ENCODE results near the gene MATN4. TPM values are rescaled to one million over a fixed set of nuclear protein-coding genes. Genes with fewer than 3 reads are reported as not detected.

Gene MATN4
- total and polyA plus RNA-seq, 2 experiments from 2014 or later: 3.3 to 5.1 TPM

GRCh38 chr20:45323731-45324130, 15.6 kb upstream of the MATN4 start:
- TF ChIP-seq EZH2phosphoT487 (IDR thresholded peaks at IDR 0.05; ENCODE audit: unreplicated experiment): no peak
- no peak for TF ChIP-seq STAT1 (IDR thresholded peaks at IDR 0.05; ENCODE audit: unreplicated experiment)
- no peak for TF ChIP-seq ZNF331 (CRISPR knock-in tag; IDR thresholded peaks at IDR 0.05; ENCODE audit: low read depth)
- no peak for TF ChIP-seq ZNF462 (CRISPR knock-in tag; IDR thresholded peaks at IDR 0.05)
- no peak for TF ChIP-seq ETS1 (IDR thresholded peaks at IDR 0.05)
- no peak for TF ChIP-seq EZH2 (IDR thresholded peaks at IDR 0.05; ENCODE audit: low read depth, unreplicated experiment)
- TF ChIP-seq ZNF114 (CRISPR knock-in tag; IDR thresholded peaks at IDR 0.05): no peak
- no peak for TF ChIP-seq CREB1 (CRISPR knock-in tag; IDR thresholded peaks at IDR 0.05; ENCODE audit: low read depth)
- no peak overlapping the region for H2AFZ ChIP-seq
- Mint-ChIP-seq H3K27ac (no peak overlapping the region), H3K36me3 (ENCODE audit: low read depth) (peaks cover 26% of the 10 kb centered on the region), H3K27me3 (ENCODE audit: insufficient read depth, low read depth, poor library complexity) (no peaks in the 10 kb centered on the region), H3K4me1 (peaks cover 12% of the 10 kb centered on the region), H3K4me3 (no peak overlapping the region), H3K9me3 (no peaks in the 10 kb centered on the region)
- no peaks in the 10 kb centered on the region for H3K9me2 ChIP-seq (ENCODE audit: insufficient read depth)
- H3K4me2 ChIP-seq: no peak overlapping the region
- no peaks in the 10 kb centered on the region for H3K27me3 ChIP-seq (ENCODE audit: insufficient read depth)
- H3K4me3 ChIP-seq: no peak overlapping the region
- DNase-seq (ENCODE audit: low spot score) (no peak), ATAC-seq (no peak)
- no peaks in the 10 kb centered on the region for H3K79me2 ChIP-seq (replicated peaks; ENCODE audit: insufficient read depth)
- H3K4me1 ChIP-seq (ENCODE audit: insufficient read depth): no peaks in the 10 kb centered on the region
- no peak overlapping the region for H3K27ac ChIP-seq (ENCODE audit: low read depth)
- no peaks in the 10 kb centered on the region for H4K20me1 ChIP-seq (replicated peaks; ENCODE audit: insufficient read depth)
- H3K36me3 ChIP-seq (ENCODE audit: insufficient read depth): no peaks in the 10 kb centered on the region
- no peaks in the 10 kb centered on the region for H3F3A ChIP-seq (replicated peaks; ENCODE audit: low read depth)

All from GM23338 (cell line).